SK-N-SH (cell line): ENCODE measurements around the gene LRRC45. TPM values are rescaled to one million over a fixed set of nuclear protein-coding genes. Genes with fewer than 3 reads are reported as not detected.

Experiments
- CTCF ChIA-PET: fragments of 300-600, 350-600 bp; formaldehyde crosslinking; extraction: SDS; loops from one replicate; lab custom pipeline; 2021; lab: Yijun Ruan, JAX
- POLR2A ChIA-PET: fragments of 350-600 bp; sonication (Branson Sonifier 250); formaldehyde crosslinking; extraction: SDS; loops from one replicate; lab custom pipeline; 2020; ENCODE audit warnings: antibody characterized with exemption, inconsistent platforms; lab: Yijun Ruan, JAX
- DNase-seq: peaks from one replicate; pipeline ENCODE4 v3.0.0; 2012
- H2AFZ ChIP-seq: fragments of 200-600 bp; sonication (generic); 2 replicates; pipeline ENCODE4 v1.8.1; 2016; ENCODE audit warnings: antibody characterized with exemption, mild to moderate bottlenecking, low read depth
- H3F3A ChIP-seq: fragments of 200-600 bp; sonication (generic); replicated peaks from 2 replicates; pipeline ENCODE3; 2016; ENCODE audit warnings: antibody characterized with exemption, mild to moderate bottlenecking; ENCODE audit not compliant: insufficient read depth
- H3K27ac ChIP-seq, 2 experiments: fragments of 200-500 bp in 1 of 2; fragments of 200-600 bp in 1 of 2; sonication (Bioruptor generic) in 1 of 2; sonication (generic), shearing (Covaris generic) in 1 of 2; 2 replicates each; pipeline versions ENCODE4 v1.5.1 to v1.6.1; 2014 to 2016; ENCODE audit warnings: low read depth in 2 of 2, inconsistent platforms in 1 of 2, low read length in 1 of 2, mild to moderate bottlenecking in 1 of 2, mixed read lengths in 1 of 2
- H3K27me3 ChIP-seq: fragments of 200-600 bp; sonication (generic), shearing (Covaris generic); 2 replicates; pipeline ENCODE4 v1.6.1; 2016; ENCODE audit warnings: mixed run types; ENCODE audit not compliant: insufficient read depth
- H3K36me3 ChIP-seq, 2 experiments: fragments of 200-500 bp in 1 of 2; fragments of 200-600 bp in 1 of 2; sonication (Bioruptor generic) in 1 of 2; sonication (generic) in 1 of 2; replicated peaks in 1 of 2; 2 replicates each; pipeline versions ENCODE3 to v1.5.1; 2014 to 2016; ENCODE audit warnings: low read length in 1 of 2, mild to moderate bottlenecking in 1 of 2; ENCODE audit not compliant: insufficient read depth in 2 of 2, control insufficient read depth in 1 of 2
- H3K4me1 ChIP-seq, 2 experiments: fragments of 200-500 bp in 1 of 2; fragments of 200-600 bp in 1 of 2; sonication (Bioruptor generic) in 1 of 2; sonication (generic), shearing (Covaris generic) in 1 of 2; 2 replicates each; pipeline versions ENCODE4 v1.5.1 to v1.6.1; 2014 to 2016; ENCODE audit warnings: low read depth in 1 of 2, low read length in 1 of 2, mixed run types in 1 of 2; ENCODE audit not compliant: insufficient read depth in 2 of 2, control insufficient read depth in 1 of 2
- H3K4me2 ChIP-seq: fragments of 200-600 bp; sonication (generic), shearing (Covaris generic); 2 replicates; pipeline ENCODE4 v1.6.1; 2017; ENCODE audit warnings: mixed run types
- H3K4me3 ChIP-seq, 2 experiments: fragments of 200-500 bp in 1 of 2; fragments of 200-600 bp in 1 of 2; sonication (Bioruptor generic) in 1 of 2; sonication (generic), shearing (Covaris generic) in 1 of 2; 2 replicates each; pipeline versions ENCODE4 v1.5.1 to v1.8.1; 2014 to 2016; ENCODE audit warnings: low read depth in 2 of 2, inconsistent platforms in 1 of 2, low read length in 1 of 2, mild to moderate bottlenecking in 1 of 2, mixed read lengths in 1 of 2, moderate library complexity in 1 of 2
- H3K79me2 ChIP-seq: fragments of 200-600 bp; sonication (generic); 2 replicates; pipeline ENCODE4 v1.8.1; 2017; ENCODE audit warnings: mild to moderate bottlenecking; ENCODE audit not compliant: insufficient read depth
- H3K9ac ChIP-seq: fragments of 200-600 bp; sonication (generic); 2 replicates; pipeline ENCODE4 v1.6.1; 2017; ENCODE audit warnings: mixed run types
- H3K9me2 ChIP-seq: fragments of 200-600 bp; sonication (generic); 2 replicates; pipeline ENCODE4 v1.6.1; 2017; ENCODE audit warnings: mixed run types
- H3K9me3 ChIP-seq: fragments of 200-600 bp; sonication (generic); 2 replicates; pipeline ENCODE4 v1.6.1; 2017; ENCODE audit warnings: mixed run types, mild to moderate bottlenecking, moderate library complexity
- H4K20me1 ChIP-seq: fragments of 200-600 bp; sonication (generic); 2 replicates; pipeline ENCODE4 v1.6.1; 2017; ENCODE audit warnings: mild to moderate bottlenecking, mixed run types; ENCODE audit not compliant: insufficient read depth
- CTCF ChIP-seq: fragments of 200-600 bp; sonication (generic); IDR thresholded peaks from 2 replicates; pipeline ENCODE4 v1.6.1; 2017; ENCODE audit warnings: antibody characterized with exemption, mild to moderate bottlenecking, moderate library complexity
- EP300 ChIP-seq, 2 experiments: IDR thresholded peaks; 2 replicates each; pipeline versions ENCODE4 v1.4.0 to v1.6.1; 2012; ENCODE audit warnings: borderline replicate concordance in 1 of 2, low read depth in 1 of 2, low read length in 1 of 2
- EZH2phosphoT487 ChIP-seq: fragments of 200-600 bp; sonication (generic); IDR thresholded peaks from 2 replicates; pipeline ENCODE4 v1.6.1; 2017; ENCODE audit warnings: low read depth, mixed run types, mild to moderate bottlenecking, antibody characterized with exemption, moderate library complexity, borderline replicate concordance
- FOXJ3 ChIP-seq: sonication (generic); formaldehyde crosslinking; IDR thresholded peaks from 2 replicates; pipeline ENCODE4 v1.5.1; 2020; ENCODE audit warnings: mild to moderate bottlenecking, missing genetic modification reagents
- GABPA ChIP-seq: IDR thresholded peaks from 2 replicates; pipeline ENCODE4 v1.4.0; 2012; ENCODE audit warnings: low read depth, mild to moderate bottlenecking
- GATA2 ChIP-seq: sonication (generic); formaldehyde crosslinking; IDR thresholded peaks from 2 replicates; pipeline ENCODE4 v1.5.0; 2020; ENCODE audit warnings: mild to moderate bottlenecking, missing genetic modification reagents
- IRF3 ChIP-seq: fragments of 150-350 bp; IDR thresholded peaks from 2 replicates; pipeline ENCODE4 v1.6.1; 2016; ENCODE audit warnings: mild to moderate bottlenecking, low read depth, low read length
- JUND ChIP-seq: IDR thresholded peaks from 2 replicates; pipeline ENCODE4 v1.4.0; 2012
- NRF1 ChIP-seq: IDR thresholded peaks from 2 replicates; pipeline ENCODE4 v1.6.1; 2012; ENCODE audit warnings: low read depth, mild to moderate bottlenecking, low read length
- POLR2AphosphoS5 ChIP-seq: IDR thresholded peaks from 2 replicates; pipeline ENCODE4 v1.6.1; 2012; ENCODE audit warnings: low read depth, low read length
- RXRA ChIP-seq: IDR thresholded peaks from 2 replicates; pipeline ENCODE4 v1.4.0; 2012; ENCODE audit warnings: low read depth, mild to moderate bottlenecking, borderline replicate concordance
- USF1 ChIP-seq: IDR thresholded peaks from 2 replicates; pipeline ENCODE4 v1.4.0; 2012; ENCODE audit warnings: low read depth, borderline replicate concordance
- YY1 ChIP-seq: IDR thresholded peaks from 2 replicates; pipeline ENCODE4 v1.4.0; 2012; ENCODE audit warnings: low read depth, mild to moderate bottlenecking
- WGBS: methylation state at CpG from one replicate; pipeline ENCODE4 v1.1.6; 2017; ENCODE audit warnings: low lambda C conversion rate; 5-methylcytosine and 5-hydroxymethylcytosine counted together
- polyA plus RNA-seq, 3 experiments: library from polyadenylated mRNA; depleted of rRNA; stranded (reverse); fragments of >200 nt; gene quantifications; 2 replicates each; pipeline ENCODE4 v1.2.3, GENCODE V29; 2012
- TF ChIP-seq, protein P1 (sequence below): fragments of 150-350 bp; IDR thresholded peaks from 2 replicates; pipeline ENCODE4 v1.6.1; 2017; ENCODE audit warnings: antibody characterized with exemption, low read length, low read depth, borderline replicate concordance
- TF ChIP-seq, protein P2 (sequence below): IDR thresholded peaks from 2 replicates; pipeline ENCODE4; 2012

The LRRC45 gene
- polyA plus RNA-seq, 1 of the 3 experiments (the other 2 are of a cell fraction) = 31.5 TPM

DNA sequence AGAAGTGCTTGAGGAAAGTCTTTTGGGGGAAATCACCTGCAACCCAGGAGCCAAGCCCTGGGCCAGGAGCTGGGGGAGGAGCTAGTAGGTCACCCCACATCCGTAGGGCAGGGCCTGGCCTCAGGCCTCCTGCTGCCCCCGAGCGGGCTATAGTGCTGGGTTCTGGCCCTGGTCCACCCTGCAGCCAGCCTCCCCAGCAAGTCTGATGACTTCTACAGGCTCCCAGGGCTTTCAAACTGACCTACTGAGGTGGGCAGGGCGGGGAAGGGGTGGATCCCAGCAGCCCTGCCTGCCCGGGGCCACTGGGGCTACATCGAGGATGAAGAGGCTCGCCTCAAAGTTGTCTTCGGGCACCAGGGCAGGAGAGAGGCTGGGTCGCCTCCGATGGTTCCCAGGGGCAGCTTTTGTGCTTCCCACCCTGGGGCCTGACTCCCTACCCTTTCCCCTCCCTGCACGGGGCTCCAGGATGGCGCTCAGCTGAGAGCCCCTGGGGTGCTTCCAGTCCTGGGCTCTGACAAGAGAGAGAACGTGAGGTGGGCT lies 5.4 kb upstream of the LRRC45 start (continued):
- no peak for TF ChIP-seq CTCF
- no peak for TF ChIP-seq EP300 (IDR thresholded peaks at IDR 0.05; ENCODE audit: borderline replicate concordance in 1 of 2, low read depth in 1 of 2, low read length in 1 of 2)
- no peak for TF ChIP-seq USF1
- TF ChIP-seq, protein P1, sequence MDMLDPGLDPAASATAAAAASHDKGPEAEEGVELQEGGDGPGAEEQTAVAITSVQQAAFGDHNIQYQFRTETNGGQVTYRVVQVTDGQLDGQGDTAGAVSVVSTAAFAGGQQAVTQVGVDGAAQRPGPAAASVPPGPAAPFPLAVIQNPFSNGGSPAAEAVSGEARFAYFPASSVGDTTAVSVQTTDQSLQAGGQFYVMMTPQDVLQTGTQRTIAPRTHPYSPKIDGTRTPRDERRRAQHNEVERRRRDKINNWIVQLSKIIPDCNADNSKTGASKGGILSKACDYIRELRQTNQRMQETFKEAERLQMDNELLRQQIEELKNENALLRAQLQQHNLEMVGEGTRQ = no peak
- TF ChIP-seq POLR2AphosphoS5 = no peak

DNA sequence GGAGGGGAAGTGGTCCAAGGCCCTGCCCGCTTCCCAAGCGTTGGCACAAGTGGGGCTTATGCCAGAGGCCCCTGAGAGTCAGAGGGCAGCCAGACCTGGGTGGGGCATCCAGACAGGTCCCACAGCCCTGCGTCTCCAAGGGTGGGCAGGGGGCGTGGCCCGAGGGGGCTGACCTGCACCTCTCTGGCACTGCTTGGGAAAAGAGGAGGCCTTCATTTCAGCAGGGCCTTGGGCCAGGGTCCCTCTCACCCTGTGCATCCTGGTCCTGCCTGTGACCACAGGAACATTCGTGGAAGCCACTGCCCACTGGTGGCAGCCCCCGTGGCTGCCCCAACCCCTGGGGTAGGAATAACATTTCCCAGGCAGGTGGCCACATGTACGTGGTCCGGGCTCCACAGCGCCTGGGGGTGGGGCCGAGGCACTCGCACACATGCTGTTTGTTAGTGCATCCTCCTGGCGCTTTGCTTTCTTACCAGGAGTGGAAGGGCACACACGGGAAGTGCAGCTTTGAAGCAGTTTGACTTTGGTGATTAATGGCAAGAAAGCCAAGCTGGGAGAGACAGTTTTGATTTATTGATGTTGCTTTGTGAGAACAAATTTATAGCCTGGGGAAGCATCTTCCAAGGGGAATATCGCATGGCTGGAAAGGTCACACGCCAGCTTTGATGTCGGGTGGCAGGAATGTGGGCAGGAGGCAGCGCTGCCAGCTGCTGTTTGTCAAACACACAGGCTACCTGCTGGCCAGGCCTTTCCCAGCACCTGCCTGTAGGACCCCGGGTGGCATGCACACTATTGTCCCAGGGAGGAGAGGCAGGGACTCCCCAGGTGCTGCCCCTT lies 4.7 kb upstream of the LRRC45 start:
- WGBS = 79% methylated on average over 14 of the region's 19 CpGs
- no peak for DNase-seq
- H3K9me3 ChIP-seq = no peaks in the 10 kb centered on the region
- no peak overlapping the region for H3K4me3 ChIP-seq
- no peak overlapping the region for H3K27ac ChIP-seq
- no peaks in the 10 kb centered on the region for H3K27me3 ChIP-seq
- ChIA-PET POLR2A (interaction anchor here (0.7 kb wide), 1 partner anchor 18 kb away, joined by 3 read pairs; no protein-coding TSS in a partner anchor), CTCF (interaction anchor here (0.6 to 35.7 kb wide), 9 partner anchors 8 to 91 kb away, joined by 3 to 1216 read pairs (median 43); partner anchors contain the start of genes MAFG, MYADML2, NOTUM and RAC3)
- no peak for TF ChIP-seq IRF3
- TF ChIP-seq EZH2phosphoT487 = no peak
- no peak for TF ChIP-seq RXRA
- no peak for TF ChIP-seq NRF1
- no peak for TF ChIP-seq EP300 (IDR thresholded peaks at IDR 0.05; ENCODE audit: borderline replicate concordance in 1 of 2, low read depth in 1 of 2, low read length in 1 of 2)
- TF ChIP-seq, protein P2, sequence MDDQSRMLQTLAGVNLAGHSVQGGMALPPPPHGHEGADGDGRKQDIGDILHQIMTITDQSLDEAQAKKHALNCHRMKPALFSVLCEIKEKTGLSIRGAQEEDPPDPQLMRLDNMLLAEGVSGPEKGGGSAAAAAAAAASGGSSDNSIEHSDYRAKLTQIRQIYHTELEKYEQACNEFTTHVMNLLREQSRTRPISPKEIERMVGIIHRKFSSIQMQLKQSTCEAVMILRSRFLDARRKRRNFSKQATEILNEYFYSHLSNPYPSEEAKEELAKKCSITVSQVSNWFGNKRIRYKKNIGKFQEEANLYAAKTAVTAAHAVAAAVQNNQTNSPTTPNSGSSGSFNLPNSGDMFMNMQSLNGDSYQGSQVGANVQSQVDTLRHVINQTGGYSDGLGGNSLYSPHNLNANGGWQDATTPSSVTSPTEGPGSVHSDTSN = peak; percentile 38
- TF ChIP-seq FOXJ3 = no peak
- no peak for TF ChIP-seq GATA2 (CRISPR knock-in tag)
- TF ChIP-seq GABPA = no peak
- peak; percentile 14; the same call in 1 of the 2 replicates for TF ChIP-seq POLR2AphosphoS5
- no peak for TF ChIP-seq YY1
- no peak for TF ChIP-seq JUND
- TF ChIP-seq, protein P1 = no peak
- H3K4me2 ChIP-seq = no peak overlapping the region
- no peak overlapping the region for H3K9ac ChIP-seq
- peaks cover 12 to 33% of the 10 kb centered on the region in 2 experiments; a peak in 3 of 4 replicates for H3K4me1 ChIP-seq
- H2AFZ ChIP-seq = no peak overlapping the region
- H3F3A ChIP-seq = peaks cover 32% of the 10 kb centered on the region
- no peaks in the 10 kb centered on the region for H3K9me2 ChIP-seq
- peaks cover 17% of the 10 kb centered on the region for H4K20me1 ChIP-seq
- H3K79me2 ChIP-seq = peaks cover 29% of the 10 kb centered on the region
- H3K36me3 ChIP-seq = peaks cover 7 to 23% of the 10 kb centered on the region in 2 experiments
